Measurements from ENCODE around the gene LARGE2.

DNA sequence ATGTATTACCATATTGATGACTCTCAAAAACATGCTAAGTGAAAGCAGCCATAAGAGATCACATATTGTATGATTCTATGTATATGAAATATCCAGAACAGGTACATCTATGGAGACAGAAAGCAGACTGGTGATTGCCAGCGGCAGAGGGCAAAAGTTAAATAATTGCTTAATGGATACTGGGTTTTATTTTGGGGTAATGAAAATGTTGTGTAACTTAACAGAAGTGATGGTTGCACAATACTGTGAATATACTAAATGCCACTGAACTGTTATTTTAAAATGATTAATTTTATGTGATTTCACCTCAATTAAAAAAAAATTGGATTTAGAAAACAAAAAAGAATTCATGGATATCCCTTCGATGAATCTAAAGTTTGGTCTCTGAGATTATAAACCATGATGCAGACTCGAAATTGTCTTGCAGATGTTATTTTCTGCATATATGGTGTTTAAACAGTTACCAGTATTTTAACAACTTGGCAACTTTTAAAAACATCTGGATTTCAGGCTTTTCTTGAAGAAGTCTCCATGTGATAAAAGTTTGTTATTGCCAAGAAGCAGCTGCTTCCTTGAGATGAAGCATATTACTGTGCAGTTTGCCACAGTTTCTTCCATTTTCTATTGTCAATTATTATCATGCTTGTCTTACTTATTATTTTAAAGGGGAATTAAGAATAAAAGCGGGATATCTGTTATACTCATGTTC, 38.1 kb downstream of the LARGE2 start:
- TF ChIP-seq POLR2A (IDR thresholded peaks at IDR 0.05): no peak
- TF ChIP-seq, protein P1, sequence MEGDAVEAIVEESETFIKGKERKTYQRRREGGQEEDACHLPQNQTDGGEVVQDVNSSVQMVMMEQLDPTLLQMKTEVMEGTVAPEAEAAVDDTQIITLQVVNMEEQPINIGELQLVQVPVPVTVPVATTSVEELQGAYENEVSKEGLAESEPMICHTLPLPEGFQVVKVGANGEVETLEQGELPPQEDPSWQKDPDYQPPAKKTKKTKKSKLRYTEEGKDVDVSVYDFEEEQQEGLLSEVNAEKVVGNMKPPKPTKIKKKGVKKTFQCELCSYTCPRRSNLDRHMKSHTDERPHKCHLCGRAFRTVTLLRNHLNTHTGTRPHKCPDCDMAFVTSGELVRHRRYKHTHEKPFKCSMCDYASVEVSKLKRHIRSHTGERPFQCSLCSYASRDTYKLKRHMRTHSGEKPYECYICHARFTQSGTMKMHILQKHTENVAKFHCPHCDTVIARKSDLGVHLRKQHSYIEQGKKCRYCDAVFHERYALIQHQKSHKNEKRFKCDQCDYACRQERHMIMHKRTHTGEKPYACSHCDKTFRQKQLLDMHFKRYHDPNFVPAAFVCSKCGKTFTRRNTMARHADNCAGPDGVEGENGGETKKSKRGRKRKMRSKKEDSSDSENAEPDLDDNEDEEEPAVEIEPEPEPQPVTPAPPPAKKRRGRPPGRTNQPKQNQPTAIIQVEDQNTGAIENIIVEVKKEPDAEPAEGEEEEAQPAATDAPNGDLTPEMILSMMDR (IDR thresholded peaks at IDR 0.05): no peak
- no peak for TF ChIP-seq POLR2AphosphoS5 (IDR thresholded peaks at IDR 0.05)
- TF ChIP-seq EP300 (IDR thresholded peaks at IDR 0.05; ENCODE audit: low read depth): no peak

Data from transverse colon (tissue), 4 donors.